Measurements from ENCODE around the gene BANF2.

The BANF2 gene

DNA sequence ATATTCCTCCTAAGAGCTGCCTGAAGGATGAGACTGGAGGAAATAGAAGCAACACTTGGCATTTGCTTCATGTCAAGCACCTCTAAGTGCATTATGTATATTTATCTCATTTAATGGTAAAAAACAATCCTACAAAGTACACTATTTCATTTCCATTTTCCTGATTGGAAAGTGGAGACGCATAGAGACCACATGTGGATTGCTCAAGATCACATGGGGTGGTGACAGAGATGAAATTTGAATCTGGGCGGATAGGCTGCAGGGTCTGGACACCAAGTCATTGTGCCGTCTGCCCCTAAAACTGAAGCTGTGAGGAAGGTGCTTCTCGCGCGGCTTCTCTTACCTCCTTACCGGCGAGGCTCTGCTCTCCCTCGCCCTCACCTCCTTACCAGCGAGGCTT is 30.3 kb downstream of the BANF2 start:
- Histone ChIP-seq H3K79me2 (ENCODE audit: control insufficient read depth, low read length) (no peaks in the 10 kb centered on the region), H4K20me1 (ENCODE audit: control insufficient read depth, insufficient read depth, low read depth, low read length) (no peaks in the 10 kb centered on the region), H3K27me3 (ENCODE audit: control insufficient read depth, low read length) (peaks cover 3% of the 10 kb centered on the region; the same call in 1 of the 2 replicates), H3K36me3 (ENCODE audit: control insufficient read depth, low read length) (no peaks in the 10 kb centered on the region), H3K4me3 (ENCODE audit: low read length) (no peak overlapping the region), H3F3A (ENCODE audit: control insufficient read depth, insufficient read depth) (no peaks in the 10 kb centered on the region), H3K4me1 (ENCODE audit: control insufficient read depth, low read length) (no peaks in the 10 kb centered on the region), H3K27ac (ENCODE audit: low read depth, low read length) (no peak overlapping the region), H3K9me3 (ENCODE audit: control insufficient read depth, insufficient read depth, low read length) (no peaks in the 10 kb centered on the region), H3K9me2 (replicated peaks; ENCODE audit: control insufficient read depth, low read length) (no peaks in the 10 kb centered on the region), H3K4me2 (ENCODE audit: low read length) (no peak overlapping the region)
- TF ChIP-seq, protein P1, sequence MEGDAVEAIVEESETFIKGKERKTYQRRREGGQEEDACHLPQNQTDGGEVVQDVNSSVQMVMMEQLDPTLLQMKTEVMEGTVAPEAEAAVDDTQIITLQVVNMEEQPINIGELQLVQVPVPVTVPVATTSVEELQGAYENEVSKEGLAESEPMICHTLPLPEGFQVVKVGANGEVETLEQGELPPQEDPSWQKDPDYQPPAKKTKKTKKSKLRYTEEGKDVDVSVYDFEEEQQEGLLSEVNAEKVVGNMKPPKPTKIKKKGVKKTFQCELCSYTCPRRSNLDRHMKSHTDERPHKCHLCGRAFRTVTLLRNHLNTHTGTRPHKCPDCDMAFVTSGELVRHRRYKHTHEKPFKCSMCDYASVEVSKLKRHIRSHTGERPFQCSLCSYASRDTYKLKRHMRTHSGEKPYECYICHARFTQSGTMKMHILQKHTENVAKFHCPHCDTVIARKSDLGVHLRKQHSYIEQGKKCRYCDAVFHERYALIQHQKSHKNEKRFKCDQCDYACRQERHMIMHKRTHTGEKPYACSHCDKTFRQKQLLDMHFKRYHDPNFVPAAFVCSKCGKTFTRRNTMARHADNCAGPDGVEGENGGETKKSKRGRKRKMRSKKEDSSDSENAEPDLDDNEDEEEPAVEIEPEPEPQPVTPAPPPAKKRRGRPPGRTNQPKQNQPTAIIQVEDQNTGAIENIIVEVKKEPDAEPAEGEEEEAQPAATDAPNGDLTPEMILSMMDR (IDR thresholded peaks at IDR 0.05; ENCODE audit: low read depth, low read length, poor library complexity, severe bottlenecking): no peak
- no peak for TF ChIP-seq EZH2phosphoT487 (IDR thresholded peaks at IDR 0.05; ENCODE audit: borderline replicate concordance, low read length)

DNA sequence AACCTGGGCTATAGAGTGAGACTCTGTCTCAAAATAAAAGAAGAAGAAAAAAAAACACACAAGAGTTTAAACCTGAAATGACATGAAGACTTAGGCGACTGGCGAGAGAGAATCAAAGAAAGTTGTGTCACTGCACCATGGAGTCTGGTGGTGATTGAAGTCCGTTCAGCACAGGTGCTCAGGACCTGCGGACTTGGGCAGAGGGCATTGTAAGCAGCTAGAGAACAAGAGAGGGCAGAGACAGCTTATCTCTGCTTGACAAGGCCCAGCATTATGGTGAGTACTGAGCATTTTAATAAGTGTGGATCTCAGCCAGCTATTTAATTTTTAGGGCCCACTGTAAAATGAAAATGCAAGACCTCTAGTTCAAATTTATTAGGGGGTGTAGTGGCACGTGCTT is 31.5 kb downstream of the BANF2 start:
- TF ChIP-seq, protein P1 (IDR thresholded peaks at IDR 0.05; ENCODE audit: low read depth, low read length, poor library complexity, severe bottlenecking): no peak
- TF ChIP-seq EZH2phosphoT487 (IDR thresholded peaks at IDR 0.05; ENCODE audit: borderline replicate concordance, low read length): no peak
- Histone ChIP-seq H3K9me2 (replicated peaks; ENCODE audit: control insufficient read depth, low read length) (no peaks in the 10 kb centered on the region), H3K4me2 (ENCODE audit: low read length) (no peak overlapping the region), H3K36me3 (ENCODE audit: control insufficient read depth, low read length) (no peaks in the 10 kb centered on the region), H4K20me1 (ENCODE audit: control insufficient read depth, insufficient read depth, low read depth, low read length) (no peaks in the 10 kb centered on the region), H3K27ac (ENCODE audit: low read depth, low read length) (no peak overlapping the region), H3F3A (ENCODE audit: control insufficient read depth, insufficient read depth) (no peaks in the 10 kb centered on the region), H3K9me3 (ENCODE audit: control insufficient read depth, insufficient read depth, low read length) (peaks cover 2% of the 10 kb centered on the region), H3K4me1 (ENCODE audit: control insufficient read depth, low read length) (no peaks in the 10 kb centered on the region), H3K4me3 (ENCODE audit: low read length) (no peak overlapping the region), H3K27me3 (ENCODE audit: control insufficient read depth, low read length) (no peaks in the 10 kb centered on the region), H3K79me2 (ENCODE audit: control insufficient read depth, low read length) (no peaks in the 10 kb centered on the region)

DNA sequence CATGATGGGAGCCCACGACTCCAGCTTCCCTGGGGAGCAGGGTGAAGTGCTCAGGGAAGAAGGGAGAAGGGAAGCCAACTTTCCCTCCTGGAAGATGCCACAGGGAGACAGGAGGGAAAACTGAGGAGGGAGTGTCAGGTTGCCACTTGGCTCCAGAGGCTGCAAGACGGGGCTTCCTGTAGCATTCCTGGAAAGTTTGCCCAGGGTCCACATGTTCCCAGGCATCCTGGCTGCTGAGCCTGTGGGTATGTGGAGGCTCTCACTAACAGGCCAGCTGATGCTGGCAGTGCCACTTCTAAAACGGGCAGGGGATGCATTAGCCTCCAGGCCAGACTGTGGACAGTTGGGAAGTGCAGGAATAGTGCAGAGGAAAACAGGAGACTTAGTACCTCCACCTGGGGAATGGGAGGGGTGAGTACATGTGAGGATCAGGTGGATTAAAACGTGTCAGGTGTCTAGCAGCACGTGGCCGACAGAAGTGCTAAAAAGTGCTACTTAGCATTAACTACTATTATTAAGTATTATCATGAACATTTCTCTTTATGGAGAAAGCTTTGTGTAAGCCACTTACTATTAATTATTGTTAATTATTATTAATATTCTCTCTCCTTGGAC is 33.2 kb downstream of the BANF2 start:
- no peak overlapping the region for H3K4me3 ChIP-seq (ENCODE audit: low read length)
- no peaks in the 10 kb centered on the region for H3K79me2 ChIP-seq (ENCODE audit: control insufficient read depth, low read length)
- H3F3A ChIP-seq (ENCODE audit: control insufficient read depth, insufficient read depth): no peaks in the 10 kb centered on the region
- no peak for TF ChIP-seq EZH2phosphoT487 (IDR thresholded peaks at IDR 0.05; ENCODE audit: borderline replicate concordance, low read length)
- TF ChIP-seq, protein P1 (IDR thresholded peaks at IDR 0.05; ENCODE audit: low read depth, low read length, poor library complexity, severe bottlenecking): no peak
- no peaks in the 10 kb centered on the region for H3K27me3 ChIP-seq (ENCODE audit: control insufficient read depth, low read length)
- H3K9me2 ChIP-seq (replicated peaks; ENCODE audit: control insufficient read depth, low read length): no peaks in the 10 kb centered on the region
- peaks cover 3% of the 10 kb centered on the region for H3K9me3 ChIP-seq (ENCODE audit: control insufficient read depth, insufficient read depth, low read length)
- no peaks in the 10 kb centered on the region for H3K36me3 ChIP-seq (ENCODE audit: control insufficient read depth, low read length)
- no peak overlapping the region for H3K4me2 ChIP-seq (ENCODE audit: low read length)
- H4K20me1 ChIP-seq (ENCODE audit: control insufficient read depth, insufficient read depth, low read depth, low read length): no peaks in the 10 kb centered on the region
- no peak overlapping the region for H3K27ac ChIP-seq (ENCODE audit: low read depth, low read length)
- H3K4me1 ChIP-seq (ENCODE audit: control insufficient read depth, low read length): no peaks in the 10 kb centered on the region
